Measurements from ENCODE around the gene AKAP9.
"Not testable (repeated sequence)": the region's sequence is repeated elsewhere in the genome, so short reads cannot be mapped to it uniquely, and the experiment has no call there.

The AKAP9 gene

GRCh38 chr7:91946549-91946948 lies 5.9 kb downstream of the AKAP9 start:
- DNase-seq = no peak

DNA sequence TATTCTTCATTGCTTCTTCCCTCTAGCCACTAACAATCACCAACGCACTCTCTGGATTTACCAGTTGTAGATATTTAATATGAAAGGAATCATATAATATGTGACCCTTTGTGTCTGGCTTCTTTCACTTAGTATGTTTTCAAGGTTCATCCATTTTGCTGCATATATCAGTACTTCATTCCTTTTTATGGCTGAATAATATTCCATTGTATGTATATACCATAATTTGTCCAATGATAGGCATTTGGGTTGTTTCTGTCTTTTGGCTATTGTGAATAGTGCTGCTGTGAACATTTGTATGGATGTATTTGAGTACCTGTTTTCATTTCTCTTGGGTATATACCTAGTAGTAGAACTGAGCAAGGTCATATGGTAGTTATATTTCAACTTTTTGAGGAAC lies 7.3 kb downstream of the AKAP9 start:
- DNase-seq = no peak

DNA sequence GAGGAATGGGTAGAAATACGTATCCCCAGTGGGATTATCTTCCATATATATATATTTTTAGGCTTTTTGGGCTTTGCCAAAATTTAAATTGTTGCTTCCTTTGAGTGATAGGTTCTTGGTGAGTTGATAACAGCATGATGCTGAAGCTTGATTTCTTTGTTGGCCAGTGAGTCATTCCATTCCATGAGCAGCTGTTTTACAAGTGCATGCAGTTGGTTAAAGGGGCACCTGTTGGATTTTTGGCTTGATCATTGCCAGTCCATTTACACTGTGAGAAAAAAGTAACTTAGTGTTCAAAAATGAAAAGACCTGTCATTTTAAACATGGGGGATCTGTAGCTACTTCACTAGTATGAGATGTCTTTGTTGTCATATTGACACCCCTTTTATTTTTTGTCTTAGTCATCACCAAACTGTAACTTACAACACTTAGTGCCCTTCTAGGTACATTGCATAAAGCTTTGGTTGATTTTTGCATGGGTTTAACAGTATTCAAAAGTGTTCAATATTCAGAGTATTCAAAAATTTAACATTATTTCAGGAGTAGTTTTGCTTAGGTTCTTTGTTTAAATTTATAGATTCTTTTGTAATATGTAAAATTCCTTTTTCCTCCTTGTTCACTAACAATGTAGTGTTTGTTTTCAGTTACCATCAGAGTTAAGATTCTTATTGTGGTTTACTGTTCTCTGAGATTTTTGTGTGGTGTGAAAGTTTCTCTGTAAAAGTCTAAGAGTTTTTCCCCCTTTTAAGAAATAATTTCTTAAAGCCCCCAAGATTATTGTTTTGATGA lies 8.8 kb downstream of the AKAP9 start:
- DNase-seq = no peak

DNA sequence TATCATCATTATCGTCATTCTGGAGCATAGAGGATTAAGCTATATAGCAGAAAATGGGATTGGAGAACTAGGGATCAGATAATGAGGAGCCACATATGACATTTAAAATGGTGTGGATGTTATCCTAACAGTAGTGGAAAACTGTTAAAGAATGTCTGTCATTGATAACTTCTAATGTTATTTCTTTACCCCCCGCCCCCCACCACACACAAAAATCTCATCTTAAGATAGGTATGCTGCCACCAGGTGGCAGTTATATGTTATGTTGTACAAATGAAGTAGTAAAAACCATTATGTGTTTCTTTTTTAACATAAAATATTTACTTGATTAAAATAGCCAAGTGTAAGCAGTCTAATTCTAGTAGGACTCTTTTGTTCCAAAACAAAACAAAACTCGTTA lies 13.0 kb downstream of the AKAP9 start:
- peak; percentile 63 for DNase-seq

GRCh38 chr7:91956464-91956863 lies 15.8 kb downstream of the AKAP9 start:
- DNase-seq = not testable (repeated sequence)

DNA sequence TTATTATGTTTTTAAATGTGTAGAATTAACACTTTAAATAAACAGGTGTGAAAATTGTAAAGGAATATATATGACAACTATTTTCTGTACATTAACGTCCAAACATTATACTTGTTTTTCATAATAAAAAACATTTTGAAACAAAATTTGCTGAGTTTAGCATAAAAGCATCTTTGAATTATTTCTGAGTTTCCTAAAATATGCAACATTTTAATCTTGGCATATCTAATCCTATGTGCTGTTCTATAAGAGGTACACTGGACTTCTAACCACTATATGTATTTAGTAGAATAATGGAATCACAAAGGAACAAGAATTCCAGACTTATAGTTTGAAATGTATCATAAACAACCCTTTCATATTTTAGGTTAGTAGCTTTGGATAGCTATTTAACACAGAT lies 16.6 kb downstream of the AKAP9 start:
- DNase-seq = no peak

GRCh38 chr7:91957823-91958222 lies 17.2 kb downstream of the AKAP9 start:
- no peak for DNase-seq

GRCh38 chr7:91959023-91959422 lies 18.4 kb downstream of the AKAP9 start:
- no peak for DNase-seq

- DNase-seq = no peak
These were observed 21.2 kb downstream of the AKAP9 start for GRCh38 chr7:91961816-91962215.

GRCh38 chr7:91962419-91962818 lies 21.8 kb downstream of the AKAP9 start:
- DNase-seq = no peak

GRCh38 chr7:91967513-91967912 lies 26.9 kb downstream of the AKAP9 start:
- DNase-seq = not testable (repeated sequence)

- DNase-seq = no peak
These were observed 33.0 kb downstream of the AKAP9 start for GRCh38 chr7:91973639-91974038.

GRCh38 chr7:91974066-91974465 lies 33.4 kb downstream of the AKAP9 start:
- DNase-seq = no peak

- no peak for DNase-seq
These were observed 36.1 kb downstream of the AKAP9 start for GRCh38 chr7:91976743-91977142.

DNA sequence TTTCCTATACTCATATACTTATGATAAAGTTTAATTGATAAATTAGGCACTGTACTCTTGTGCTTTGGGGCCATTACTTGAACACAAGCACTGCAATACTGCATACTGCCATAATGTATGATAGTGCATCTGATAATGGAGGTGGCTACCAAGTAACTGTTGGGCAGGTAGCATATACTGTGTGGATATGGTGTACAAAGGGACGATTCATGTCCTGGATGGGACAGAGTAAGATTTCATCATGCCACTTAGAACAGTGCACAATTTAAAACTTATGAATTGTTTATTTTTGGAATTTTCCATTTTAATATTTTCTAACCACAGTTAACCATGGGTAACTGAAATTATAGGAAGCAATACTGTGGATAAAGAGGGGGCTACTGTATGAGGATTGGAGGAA lies 38.9 kb downstream of the AKAP9 start:
- no peak for DNase-seq

- DNase-seq = not testable (repeated sequence)
These were observed 41.7 kb downstream of the AKAP9 start for GRCh38 chr7:91982352-91982751.

DNA sequence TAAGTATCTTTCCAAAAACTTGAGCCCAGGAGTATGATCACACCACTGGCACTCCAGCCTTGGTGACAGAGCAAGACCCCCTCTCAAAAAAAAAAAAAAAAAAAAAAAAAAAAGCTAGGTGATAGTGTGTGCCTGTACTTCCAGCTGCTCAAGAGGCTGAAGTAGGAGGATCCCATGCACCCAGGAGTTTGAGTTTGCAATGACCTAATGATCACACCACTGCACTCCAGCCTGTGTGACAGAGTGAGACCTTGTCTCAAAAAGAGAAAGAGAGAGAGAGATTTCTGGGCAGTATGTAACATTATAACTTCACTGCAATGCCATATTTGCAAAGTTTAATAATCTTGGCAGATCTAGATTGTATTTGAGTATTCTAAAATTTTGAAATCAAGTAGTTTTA lies 47.6 kb downstream of the AKAP9 start:
- no peak for DNase-seq

GRCh38 chr7:91993976-91994375 lies 53.3 kb downstream of the AKAP9 start:
- DNase-seq = peak; percentile 9

GRCh38 chr7:91995391-91996105 lies 54.9 kb downstream of the AKAP9 start:
- DNase-seq = no peak

- no peak for DNase-seq
These were observed 59.2 kb downstream of the AKAP9 start for GRCh38 chr7:91999631-92000565.

DNA sequence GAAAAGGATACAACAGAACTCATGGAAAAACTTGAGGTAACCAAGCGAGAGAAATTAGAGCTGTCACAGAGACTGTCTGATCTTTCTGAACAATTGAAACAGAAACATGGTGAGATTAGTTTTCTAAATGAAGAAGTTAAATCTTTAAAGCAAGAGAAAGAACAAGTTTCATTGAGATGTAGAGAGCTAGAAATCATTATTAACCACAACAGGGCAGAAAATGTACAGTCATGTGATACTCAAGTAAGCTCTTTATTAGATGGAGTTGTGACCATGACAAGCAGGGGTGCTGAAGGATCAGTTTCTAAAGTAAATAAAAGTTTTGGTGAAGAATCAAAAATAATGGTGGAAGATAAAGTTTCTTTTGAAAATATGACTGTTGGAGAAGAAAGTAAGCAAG lies 62.1 kb downstream of the AKAP9 start:
- DNase-seq = no peak

GRCh38 chr7:92006046-92006445 lies 65.4 kb downstream of the AKAP9 start:
- DNase-seq = no peak

DNA sequence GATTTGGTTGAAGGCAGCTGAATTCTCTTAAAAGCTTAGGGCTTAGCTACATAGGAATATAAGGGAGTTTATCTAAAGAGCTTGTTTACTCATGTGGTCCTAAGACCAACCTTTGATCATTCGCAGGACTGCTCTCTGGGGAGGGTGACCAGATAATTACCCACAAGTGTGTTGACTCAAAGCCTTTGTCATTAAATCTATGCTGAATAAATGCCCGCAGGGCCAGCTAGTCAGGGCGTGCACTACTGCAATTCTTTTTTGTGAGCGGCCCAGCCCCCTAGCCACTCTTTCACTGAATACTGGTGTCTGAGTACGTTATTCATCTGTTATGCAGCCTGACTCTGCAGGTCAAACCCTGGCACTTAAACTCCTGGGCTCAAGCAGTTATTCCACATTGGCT lies 69.6 kb downstream of the AKAP9 start:
- DNase-seq = no peak
